HCEC 1CT (cell line): ENCODE measurements around the gene STARD9.

ENCODE experiments used
- DNase-seq: peaks from one replicate; pipeline ENCODE4 v3.0.0-alpha.2; 2017

The STARD9 gene

DNA sequence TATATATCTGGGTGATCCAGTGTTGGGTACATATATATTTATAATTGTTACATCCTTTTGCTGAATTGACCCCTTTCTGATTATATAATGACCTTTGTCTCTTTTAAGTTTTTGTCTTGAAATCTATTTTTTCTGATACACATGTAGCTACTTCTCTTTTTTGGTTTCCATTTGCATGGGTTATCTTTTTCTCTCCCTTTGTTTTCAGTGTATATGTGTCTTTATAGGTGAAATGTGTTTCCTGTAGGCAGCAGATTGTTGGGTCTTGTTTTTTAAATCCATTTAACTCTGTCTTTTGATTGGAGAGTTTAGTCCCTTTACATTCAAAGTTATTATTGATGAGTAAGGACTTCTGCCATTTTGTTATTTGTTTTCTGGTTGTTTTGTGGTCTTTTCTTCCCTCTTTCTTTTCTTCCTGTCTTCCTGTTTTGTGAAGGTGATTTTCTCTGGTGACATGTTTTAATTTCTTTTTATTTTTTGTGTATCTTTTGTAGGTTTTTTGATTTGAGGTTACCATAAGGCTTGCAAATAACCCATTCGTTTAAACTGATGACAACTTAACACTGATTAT lies 56.8 kb downstream of the STARD9 start:
- DNase-seq, result no peak

DNA sequence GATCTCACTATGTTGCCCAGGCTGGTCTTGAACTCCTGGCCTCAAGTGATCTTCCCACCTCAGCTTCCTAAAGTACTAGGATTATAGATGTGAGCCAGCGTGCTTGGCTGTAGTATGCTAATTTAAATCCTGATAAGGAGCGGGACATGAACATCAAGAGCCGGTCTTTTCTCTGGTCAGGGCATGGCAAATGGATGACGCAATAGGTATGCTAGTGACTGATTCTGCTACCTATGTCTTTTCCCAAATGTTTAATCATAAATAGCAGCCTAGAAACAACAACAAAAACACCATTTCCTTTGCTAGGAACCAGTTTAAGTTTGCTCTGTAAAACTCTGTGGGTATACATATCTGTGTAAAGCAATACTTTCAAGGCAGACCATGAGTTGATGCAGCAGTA lies 64.7 kb downstream of the STARD9 start:
- DNase-seq, result no peak

DNA sequence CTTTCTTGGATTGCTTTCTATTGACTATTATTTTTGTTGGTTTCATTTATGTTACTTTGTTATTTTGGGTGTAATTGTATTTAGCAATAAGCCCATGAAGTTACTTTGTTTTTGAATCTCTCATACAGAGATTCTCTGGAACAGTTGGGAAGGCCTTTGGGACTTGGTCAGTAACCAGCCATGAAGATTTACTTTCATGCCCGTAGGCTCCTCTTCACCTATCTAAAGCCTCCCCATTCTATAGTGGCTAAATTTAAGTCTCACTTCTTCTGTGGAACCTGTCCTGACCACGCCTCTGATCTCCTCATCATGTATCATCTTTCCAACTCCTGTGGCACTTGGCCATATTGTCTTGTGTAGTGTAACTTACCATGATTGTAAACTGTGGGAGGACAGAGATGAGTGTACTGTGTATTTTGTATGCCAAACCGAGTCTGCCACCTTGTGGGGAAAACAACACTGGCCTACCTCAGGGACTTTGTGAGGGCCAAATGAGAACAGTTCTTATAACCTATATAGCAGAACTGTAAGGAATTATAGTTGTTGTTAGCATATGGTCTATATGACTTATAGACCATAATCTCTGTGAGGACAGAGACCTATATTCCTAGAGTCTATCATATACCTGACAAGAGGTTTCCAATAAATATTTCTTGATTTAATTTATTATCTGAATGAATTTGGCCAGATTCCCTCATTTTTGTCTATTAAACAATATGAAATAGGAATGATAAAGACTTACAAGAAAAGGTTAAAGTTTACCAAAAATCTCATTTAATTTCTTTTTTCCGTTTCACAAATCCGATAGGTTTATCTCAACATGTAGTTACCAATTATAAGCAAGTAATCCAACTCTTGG lies 75.0 kb downstream of the STARD9 start:
- peak; percentile 80 for DNase-seq

GRCh38 chr15:42665827-42666226 lies 90.4 kb downstream of the STARD9 start:
- DNase-seq, result no peak

GRCh38 chr15:42667855-42668254 lies 92.4 kb downstream of the STARD9 start:
- no peak for DNase-seq

DNA sequence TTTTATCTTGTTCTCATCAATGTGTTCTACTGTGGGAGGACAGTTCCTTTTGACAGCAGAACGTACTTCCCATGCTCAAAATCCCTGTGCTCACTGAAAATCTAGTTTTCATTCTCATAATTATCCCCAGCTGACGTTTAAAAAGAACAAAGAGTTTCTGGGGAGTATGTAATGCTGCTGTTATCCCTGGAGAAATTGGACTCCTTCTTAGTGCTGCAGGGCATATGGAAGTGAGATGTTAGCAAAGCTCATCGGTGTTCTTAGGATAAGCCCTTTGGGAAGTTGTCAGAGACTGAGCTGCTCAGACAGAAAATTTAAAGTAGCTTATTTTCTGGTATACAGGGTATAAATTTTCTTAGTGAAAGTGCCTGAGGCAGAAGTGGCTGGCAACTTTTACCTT lies 95.0 kb downstream of the STARD9 start:
- DNase-seq, result no peak

GRCh38 chr15:42672444-42672843 lies 97.0 kb downstream of the STARD9 start:
- no peak for DNase-seq

- no peak for DNase-seq
Measured at GRCh38 chr15:42674472-42674871, 99.1 kb downstream of the STARD9 start.

DNA sequence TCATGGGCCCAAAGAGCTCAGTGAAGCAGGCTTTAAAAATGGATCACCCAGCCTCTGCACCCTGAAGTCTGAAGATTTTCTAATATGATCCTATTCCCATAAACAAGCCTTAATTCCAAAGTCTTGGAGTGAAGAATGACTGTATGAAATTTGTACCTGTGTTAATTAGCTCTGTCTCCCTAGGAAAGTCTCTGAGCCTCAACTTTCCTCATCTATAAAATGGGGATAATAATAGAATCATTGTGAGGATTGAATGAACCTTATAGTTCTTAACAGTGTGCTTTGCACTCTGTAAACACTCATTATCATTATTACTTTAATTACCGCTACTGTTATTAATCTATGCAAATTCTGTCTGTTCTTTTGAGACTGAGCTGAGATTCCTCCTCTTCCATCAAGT lies 99.6 kb downstream of the STARD9 start:
- no peak for DNase-seq

- no peak for DNase-seq
Measured at GRCh38 chr15:42679285-42680141, 104.1 kb downstream of the STARD9 start.

- peak; percentile 9 for DNase-seq
Measured at GRCh38 chr15:42680142-42680482, 104.7 kb downstream of the STARD9 start.

GRCh38 chr15:42681119-42681518 lies 105.7 kb downstream of the STARD9 start:
- no peak for DNase-seq

GRCh38 chr15:42686281-42686680 lies 110.9 kb downstream of the STARD9 start:
- DNase-seq, result no peak

- DNase-seq, result no peak
Measured at GRCh38 chr15:42687740-42688139, 112.3 kb downstream of the STARD9 start.

GRCh38 chr15:42688301-42688700 lies 112.9 kb downstream of the STARD9 start:
- DNase-seq, result no peak

GRCh38 chr15:42691308-42691707 lies 115.9 kb downstream of the STARD9 start:
- DNase-seq, result no peak

DNA sequence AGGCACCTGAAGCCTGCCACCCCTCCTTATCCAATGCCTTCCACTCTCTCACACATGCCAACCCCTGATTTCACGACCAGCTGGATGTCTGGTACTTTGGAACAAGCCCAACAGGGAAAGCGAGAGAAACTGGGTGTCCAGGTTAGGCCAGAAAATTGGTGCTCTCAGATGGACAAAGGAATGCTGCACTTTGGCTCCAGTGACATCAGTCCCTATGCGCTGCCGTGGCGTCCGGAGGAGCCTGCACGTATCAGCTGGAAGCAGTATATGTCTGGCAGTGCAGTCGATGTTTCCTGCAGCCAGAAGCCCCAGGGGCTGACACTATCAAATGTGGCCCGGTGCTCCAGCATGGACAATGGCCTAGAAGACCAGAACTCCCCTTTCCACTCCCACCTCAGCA lies 116.4 kb downstream of the STARD9 start:
- no peak for DNase-seq

DNA sequence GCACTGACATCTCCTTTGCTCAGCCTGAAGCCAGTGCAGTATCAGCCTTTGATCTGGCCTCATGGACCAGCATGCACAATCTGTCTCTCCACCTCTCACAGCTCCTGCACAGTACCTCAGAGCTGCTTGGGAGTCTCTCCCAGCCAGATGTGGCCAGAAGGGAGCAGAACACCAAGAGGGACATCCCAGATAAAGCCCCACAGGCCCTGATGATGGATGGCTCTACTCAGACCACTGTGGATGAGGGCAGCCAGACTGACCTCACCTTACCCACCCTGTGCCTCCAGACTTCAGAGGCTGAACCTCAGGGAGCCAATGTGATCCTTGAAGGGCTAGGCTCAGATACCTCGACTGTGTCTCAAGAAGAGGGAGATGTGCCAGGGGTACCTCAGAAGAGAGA lies 117.1 kb downstream of the STARD9 start:
- DNase-seq, result no peak

- no peak for DNase-seq
Measured at GRCh38 chr15:42692997-42693396, 117.6 kb downstream of the STARD9 start.

- DNase-seq, result no peak
Measured at GRCh38 chr15:42693496-42693895, 118.1 kb downstream of the STARD9 start.

DNA sequence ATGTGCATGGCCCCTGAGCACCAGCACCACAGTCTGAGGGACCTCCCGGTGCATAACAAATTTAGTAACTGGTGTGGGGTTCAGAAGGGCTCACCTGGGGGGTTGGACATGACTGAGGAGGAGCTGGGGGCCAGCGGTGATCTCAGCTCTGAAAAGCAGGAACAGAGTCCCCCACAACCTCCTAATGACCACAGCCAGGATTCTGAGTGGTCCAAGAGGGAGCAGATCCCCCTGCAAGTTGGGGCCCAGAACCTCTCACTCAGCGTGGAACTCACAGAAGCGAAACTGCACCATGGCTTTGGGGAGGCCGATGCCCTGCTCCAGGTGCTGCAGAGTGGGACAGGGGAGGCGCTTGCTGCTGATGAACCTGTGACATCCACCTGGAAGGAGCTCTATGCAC lies 118.5 kb downstream of the STARD9 start:
- no peak for DNase-seq

GRCh38 chr15:42694398-42694797 lies 119.0 kb downstream of the STARD9 start:
- DNase-seq, result no peak

- DNase-seq, result no peak
Measured at GRCh38 chr15:42695527-42696071, 120.2 kb downstream of the STARD9 start.

DNA sequence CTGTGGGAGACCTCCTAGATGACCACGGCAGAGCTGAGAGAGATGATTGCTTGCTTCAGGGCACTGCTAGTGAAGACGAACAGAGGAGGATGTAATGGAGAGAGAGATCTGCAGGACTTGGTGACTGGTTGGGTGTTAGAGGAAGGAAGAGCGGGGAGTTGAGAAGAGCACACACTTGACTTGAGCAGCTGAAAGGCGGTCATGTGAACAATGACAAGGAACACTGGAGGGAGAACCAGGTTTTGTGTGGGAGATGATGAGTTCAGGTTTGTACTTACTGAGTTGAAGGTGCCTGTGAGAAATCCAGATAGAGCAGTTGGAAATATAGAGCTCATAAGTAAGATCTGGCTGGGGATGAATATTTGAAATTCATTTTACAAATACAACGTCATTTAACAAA lies 121.2 kb downstream of the STARD9 start:
- DNase-seq, result no peak
